Body of pancreas (tissue), 4 donors: Measurements from ENCODE around the gene MGAT3.

Experiments used
- CTCF ChIP-seq, 7 experiments: fragments of 450-650 bp in 4 of 7; fragments of 200-600 bp in 3 of 7; sonication (generic) in 3 of 7; IDR thresholded peaks; one replicate each; pipeline ENCODE4 v1.5.1; 2016 to 2019; ENCODE audit warnings: antibody characterized with exemption in 7 of 7
- POLR2A ChIP-seq, 3 donors: fragments of 450-650 bp; IDR thresholded peaks; one replicate each; pipeline ENCODE4 v1.6.1; 2016; ENCODE audit warnings: antibody characterized with exemption in 3 of 3, mild to moderate bottlenecking in 2 of 3

GRCh38 chr22:39434721-39435120 lies 22.1 kb upstream of the MGAT3 start:
- TF ChIP-seq POLR2A (IDR thresholded peaks at IDR 0.05), result no peak
- no peak for TF ChIP-seq CTCF (IDR thresholded peaks at IDR 0.05)
